Esophagus squamous epithelium (tissue), 4 donors: ENCODE data around the gene INTS1.

Source experiments
- POLR2A ChIP-seq, 4 donors: fragments of 450-650 bp; IDR thresholded peaks; one replicate each; pipeline ENCODE4 v1.6.1; 2017; ENCODE audit warnings: antibody characterized with exemption in 4 of 4, mild to moderate bottlenecking in 4 of 4, moderate library complexity in 3 of 4
- TF ChIP-seq, protein P1 (sequence below), 6 experiments: fragments of 450-650 bp in 4 of 6; fragments of 200-600 bp in 2 of 6; sonication (generic) in 2 of 6; IDR thresholded peaks; one replicate each; pipeline ENCODE4 v1.5.1; 2016 to 2019; ENCODE audit warnings: antibody characterized with exemption in 6 of 6, mild to moderate bottlenecking in 4 of 6, moderate library complexity in 4 of 6

DNA sequence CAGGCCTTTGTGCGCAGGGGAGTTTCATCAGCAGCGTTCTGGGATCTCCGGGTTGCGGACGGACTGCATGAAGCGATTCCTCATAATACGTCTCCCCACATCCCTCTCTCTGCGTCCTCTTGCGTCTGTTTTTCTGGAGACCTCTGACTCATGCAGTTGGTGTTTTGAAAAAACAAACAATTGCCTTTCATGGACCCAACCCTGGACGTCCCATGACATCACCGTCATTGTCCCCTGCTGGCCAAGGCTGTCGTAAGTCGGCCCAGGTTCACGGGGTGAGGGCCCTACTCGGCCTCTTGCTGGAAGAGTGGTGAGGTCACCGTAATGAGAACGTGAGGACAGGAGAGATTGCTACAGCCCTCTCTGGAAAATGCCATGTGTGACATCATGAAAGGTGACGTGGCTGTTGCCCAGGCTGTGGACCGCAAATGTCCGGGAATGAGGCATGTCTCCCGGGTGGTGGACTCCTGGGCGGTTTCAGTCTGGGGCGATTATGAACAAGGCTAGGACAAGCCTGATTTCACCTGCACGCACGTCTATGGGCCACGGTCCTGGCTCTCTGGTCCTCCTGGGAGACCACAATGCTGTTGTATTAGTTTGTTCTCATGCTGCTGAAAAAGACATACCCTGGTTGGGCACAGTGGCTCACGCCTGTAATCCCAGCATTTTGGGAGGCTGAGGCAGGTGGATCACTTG, 16.5 kb upstream of the INTS1 start:
- TF ChIP-seq, protein P1, sequence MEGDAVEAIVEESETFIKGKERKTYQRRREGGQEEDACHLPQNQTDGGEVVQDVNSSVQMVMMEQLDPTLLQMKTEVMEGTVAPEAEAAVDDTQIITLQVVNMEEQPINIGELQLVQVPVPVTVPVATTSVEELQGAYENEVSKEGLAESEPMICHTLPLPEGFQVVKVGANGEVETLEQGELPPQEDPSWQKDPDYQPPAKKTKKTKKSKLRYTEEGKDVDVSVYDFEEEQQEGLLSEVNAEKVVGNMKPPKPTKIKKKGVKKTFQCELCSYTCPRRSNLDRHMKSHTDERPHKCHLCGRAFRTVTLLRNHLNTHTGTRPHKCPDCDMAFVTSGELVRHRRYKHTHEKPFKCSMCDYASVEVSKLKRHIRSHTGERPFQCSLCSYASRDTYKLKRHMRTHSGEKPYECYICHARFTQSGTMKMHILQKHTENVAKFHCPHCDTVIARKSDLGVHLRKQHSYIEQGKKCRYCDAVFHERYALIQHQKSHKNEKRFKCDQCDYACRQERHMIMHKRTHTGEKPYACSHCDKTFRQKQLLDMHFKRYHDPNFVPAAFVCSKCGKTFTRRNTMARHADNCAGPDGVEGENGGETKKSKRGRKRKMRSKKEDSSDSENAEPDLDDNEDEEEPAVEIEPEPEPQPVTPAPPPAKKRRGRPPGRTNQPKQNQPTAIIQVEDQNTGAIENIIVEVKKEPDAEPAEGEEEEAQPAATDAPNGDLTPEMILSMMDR (IDR thresholded peaks at IDR 0.05) = no peak
- no peak for TF ChIP-seq POLR2A (IDR thresholded peaks at IDR 0.05)
